Upper lobe of right lung (tissue), 1 donor: Measurements from ENCODE around the gene VSNL1. TPM values are rescaled to one million over a fixed set of nuclear protein-coding genes. Genes with fewer than 3 reads are reported as not detected.
"Not testable (repeated sequence)": the region's sequence is repeated elsewhere in the genome, so short reads cannot be mapped to it uniquely, and the experiment has no call there.

Experiments
- ATAC-seq: fragments of 200-7000 bp; cut with Tn5 transposase; one replicate; pipeline ENCODE4 v1.9.1; 2020; ENCODE audit warnings: mild to moderate bottlenecking, moderate library complexity
- DNase-seq: peaks from one replicate; pipeline ENCODE4 v3.0.0-alpha.2; 2020
- H3K27ac ChIP-seq: fragments of 200-600 bp; one replicate; pipeline ENCODE4 v1.8.0; 2022
- H3K27me3 ChIP-seq: fragments of 200-600 bp; one replicate; pipeline ENCODE4 v1.8.0; 2022; ENCODE audit warnings: mild to moderate bottlenecking
- H3K36me3 ChIP-seq: fragments of 200-600 bp; one replicate; pipeline ENCODE4 v1.8.0; 2022
- H3K4me1 ChIP-seq: fragments of 200-600 bp; one replicate; pipeline ENCODE4 v1.8.0; 2022
- H3K4me3 ChIP-seq: fragments of 200-600 bp; one replicate; pipeline ENCODE4 v1.8.0; 2022; ENCODE audit warnings: mild to moderate bottlenecking
- H3K9me3 ChIP-seq: fragments of 200-600 bp; one replicate; pipeline ENCODE4 v1.8.0; 2022
- CTCF ChIP-seq: fragments of 200-600 bp; IDR thresholded peaks from one replicate; pipeline ENCODE4 v1.8.0; 2022; ENCODE audit warnings: antibody characterized with exemption
- intact Hi-C: fragments of 100-400 bp; cut with DNase I; formaldehyde crosslinking; loops from one replicate; pipeline ENCODE4 v1.11.0; 2022
- total RNA-seq: library from RNA; stranded (reverse); fragmentation: NEBNext Ultra II Directional; extraction: Animal tissue kit (Norgen Biotek cat#: 25700); gene quantifications from one replicate; pipeline ENCODE4 v1.2.1, GENCODE V29; 2021
- donor health status: DM: no; HTN: yes; CAD: no; lungs with severe emphysema.

VSNL1 gene
- total RNA-seq, 1 donor from 2014 or later: 1.2 TPM

- ATAC-seq: no peak
- no peak for DNase-seq
- H3K4me3 ChIP-seq: no peak overlapping the region
- H3K9me3 ChIP-seq: no peaks in the 10 kb centered on the region
- TF ChIP-seq CTCF: no peak
- H3K4me1 ChIP-seq: no peaks in the 10 kb centered on the region
- H3K27ac ChIP-seq: no peak overlapping the region
- H3K27me3 ChIP-seq: peaks cover 53% of the 10 kb centered on the region
- no peaks in the 10 kb centered on the region for H3K36me3 ChIP-seq
- intact Hi-C loops: no loop called here
Measured at GRCh38 chr2:17547737-17548136, 7.2 kb downstream of the VSNL1 start.

GRCh38 chr2:17550907-17551306 lies 10.4 kb downstream of the VSNL1 start:
- no peaks in the 10 kb centered on the region for H3K9me3 ChIP-seq
- no peaks in the 10 kb centered on the region for H3K4me1 ChIP-seq
- DNase-seq (no peak), ATAC-seq (no peak)
- H3K36me3 ChIP-seq: no peaks in the 10 kb centered on the region
- no peak overlapping the region for H3K27ac ChIP-seq
- peaks cover 29% of the 10 kb centered on the region for H3K27me3 ChIP-seq
- H3K4me3 ChIP-seq: no peak overlapping the region
- no peak for TF ChIP-seq CTCF
- intact Hi-C loops: no loop called here

DNA sequence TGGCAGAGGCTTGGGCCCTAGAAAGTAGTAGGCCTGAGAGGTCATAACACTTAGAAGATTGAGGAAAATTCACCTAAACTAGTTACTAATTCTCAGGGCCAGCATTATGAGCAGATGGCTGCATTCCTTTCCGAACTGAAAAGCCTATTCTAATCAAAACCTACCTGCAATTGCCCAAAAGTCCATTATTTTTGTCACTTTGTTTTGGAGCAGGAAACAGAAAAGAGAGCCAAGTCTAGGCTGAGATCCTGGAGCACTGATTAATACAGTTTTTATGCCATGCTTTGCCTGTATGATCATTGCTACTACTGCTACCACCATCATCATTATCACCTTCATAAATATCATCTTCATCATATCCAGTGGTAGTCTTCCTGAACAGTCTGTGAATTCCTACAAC lies 14.7 kb downstream of the VSNL1 start:
- no peaks in the 10 kb centered on the region for H3K27me3 ChIP-seq
- no peaks in the 10 kb centered on the region for H3K4me1 ChIP-seq
- TF ChIP-seq CTCF: no peak
- DNase-seq (no peak), ATAC-seq (no peak)
- intact Hi-C loops: no loop called here
- no peak overlapping the region for H3K4me3 ChIP-seq
- no peaks in the 10 kb centered on the region for H3K9me3 ChIP-seq
- no peaks in the 10 kb centered on the region for H3K36me3 ChIP-seq
- no peak overlapping the region for H3K27ac ChIP-seq

GRCh38 chr2:17557596-17557995 lies 17.1 kb downstream of the VSNL1 start:
- H3K27me3 ChIP-seq: no peaks in the 10 kb centered on the region

GRCh38 chr2:17558053-17558452 lies 17.6 kb downstream of the VSNL1 start:
- no peak for DNase-seq
- TF ChIP-seq CTCF: no peak
- intact Hi-C loops: no loop called here
- Histone ChIP-seq H3K9me3 (no peaks in the 10 kb centered on the region), H3K4me1 (no peaks in the 10 kb centered on the region), H3K36me3 (no peaks in the 10 kb centered on the region), H3K27me3 (no peaks in the 10 kb centered on the region), H3K27ac (no peak overlapping the region), H3K4me3 (no peak overlapping the region)
- ATAC-seq: no peak

More at GRCh38 chr2:17557596-17557995, 17.1 kb downstream of the VSNL1 start:
- intact Hi-C loops: no loop called here
- Histone ChIP-seq H3K4me3 (no peak overlapping the region), H3K9me3 (no peaks in the 10 kb centered on the region), H3K4me1 (no peaks in the 10 kb centered on the region), H3K27ac (no peak overlapping the region), H3K36me3 (no peaks in the 10 kb centered on the region)
- no peak for ATAC-seq
- TF ChIP-seq CTCF: no peak
- no peak for DNase-seq

DNA sequence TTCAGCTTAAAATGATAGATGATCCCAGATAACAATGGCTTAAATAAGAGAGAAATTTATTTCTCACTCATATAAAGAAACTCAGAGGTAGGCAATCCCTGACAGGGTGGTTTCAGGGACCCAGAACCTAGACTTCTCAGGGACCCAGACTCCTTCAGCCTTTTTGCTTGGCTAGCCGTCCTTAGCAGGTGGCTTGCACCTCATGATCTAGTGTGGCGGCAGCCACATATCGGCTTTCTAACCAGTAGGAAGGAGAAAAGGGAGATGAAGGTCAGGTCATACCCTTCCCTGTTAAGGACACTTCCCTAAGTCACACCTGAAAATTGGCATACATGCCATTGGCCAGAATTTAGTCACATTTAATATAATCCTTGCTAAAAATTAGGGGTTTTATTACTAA lies 18.4 kb downstream of the VSNL1 start:
- intact Hi-C loops: no loop called here
- H3K27me3 ChIP-seq: no peaks in the 10 kb centered on the region
- H3K4me3 ChIP-seq: no peak overlapping the region
- no peak for ATAC-seq
- H3K36me3 ChIP-seq: no peaks in the 10 kb centered on the region
- H3K9me3 ChIP-seq: no peaks in the 10 kb centered on the region
- H3K4me1 ChIP-seq: no peaks in the 10 kb centered on the region
- no peak overlapping the region for H3K27ac ChIP-seq
- DNase-seq: no peak
- TF ChIP-seq CTCF: no peak

GRCh38 chr2:17565726-17566125 lies 25.2 kb downstream of the VSNL1 start:
- H3K27me3 ChIP-seq, H3K27ac ChIP-seq, H3K36me3 ChIP-seq, H3K4me1 ChIP-seq, H3K4me3 ChIP-seq, DNase-seq, intact Hi-C loops, H3K9me3 ChIP-seq, ATAC-seq: not testable (repeated sequence)
